ENCODE results near the gene DDIT4L. TPM values are rescaled to one million over a fixed set of nuclear protein-coding genes. Genes with fewer than 3 reads are reported as not detected.

DDIT4L gene
- total and polyA plus RNA-seq, 2 of the 13 experiments (the other 11 are each of a cell fraction or from before 2014, with no cell fraction given) = not detected

- POLR2A ChIA-PET = no interaction called here
- H2AFZ ChIP-seq (ENCODE audit: low read length) = no peak overlapping the region
- CTCF ChIA-PET (ENCODE audit: low intra/inter-chr PET ratio, low total read pairs) = no interaction called here
- peaks cover 5% of the 10 kb centered on the region; the same call in 1 of the 2 replicates for H3K9me3 ChIP-seq (ENCODE audit: low read length)
- no peak overlapping the region for H3K4me2 ChIP-seq (ENCODE audit: low read depth, low read length)
- no peaks in the 10 kb centered on the region for H4K20me1 ChIP-seq (ENCODE audit: insufficient read depth, low read length)
- 1% methylated on average over 2 of the region's 2 CpGs for WGBS (ENCODE audit: low lambda C conversion rate)
- H3K79me2 ChIP-seq (ENCODE audit: insufficient read depth, low read length) = no peaks in the 10 kb centered on the region
- intact Hi-C loops (cut with micrococcal nuclease; ENCODE audit: unreplicated experiment) (no loop called here), in situ Hi-C loops (cut with HindIII; ENCODE audit: extremely low pct_ligation_motif_present, low pct_unique_long_range_greater_than_20kb) (no loop called here)
- H3K27me3 ChIP-seq (ENCODE audit: control insufficient read depth in 1 of 2, insufficient read depth in 2 of 2, low read length in 2 of 2) = no peaks in the 10 kb centered on the region; a peak in 1 of 5 replicates
- H3K36me3 ChIP-seq (replicated peaks in 1 of 2; ENCODE audit: control insufficient read depth in 1 of 2, insufficient read depth in 2 of 2, low read length in 2 of 2) = no peaks in the 10 kb centered on the region
- no peaks in the 10 kb centered on the region for H3K4me1 ChIP-seq (ENCODE audit: insufficient read depth, low read length)
- DNase-seq (ENCODE audit: low spot score) (no peak), ATAC-seq (no peak), FAIRE-seq (no peak)
- no peak overlapping the region for H3K9ac ChIP-seq (ENCODE audit: insufficient read depth, low read depth, low read length)
- no peak overlapping the region for H3K4me3 ChIP-seq (replicated peaks in 1 of 3; ENCODE audit: insufficient read depth in 1 of 3, low read depth in 2 of 3, low read length in 3 of 3)
- no peak overlapping the region for H3K27ac ChIP-seq (ENCODE audit: extremely low read length, insufficient read depth, low read length)
- BruUV-seq (replicated peaks) = no TSS peak
- TF ChIP-seq HES4 (CRISPR knock-in tag; IDR thresholded peaks at IDR 0.05; ENCODE audit: borderline replicate concordance) (no peak), HDAC2 (CRISPR knock-in tag; IDR thresholded peaks at IDR 0.05) (no peak), POLR2AphosphoS2 (IDR thresholded peaks at IDR 0.05; ENCODE audit: low read depth, low read length) (no peak), ZNF605 (CRISPR knock-in tag; IDR thresholded peaks at IDR 0.05) (no peak), CCAR2 (optimal IDR thresholded peaks at IDR 0.05; ENCODE audit: low read depth, low read length) (no peak), ZNF850 (CRISPR knock-in tag; conservative IDR thresholded peaks at IDR 0.05) (no peak), SOX6 (IDR thresholded peaks at IDR 0.05) (no peak), SOX6 (CRISPR knock-in tag; IDR thresholded peaks at IDR 0.05) (no peak), ZKSCAN1 (IDR thresholded peaks at IDR 0.05; ENCODE audit: low read length) (no peak), ZIK1 (CRISPR knock-in tag; IDR thresholded peaks at IDR 0.05; ENCODE audit: borderline replicate concordance, low read depth) (no peak), ZC3H4 (CRISPR knock-in tag; IDR thresholded peaks at IDR 0.05; ENCODE audit: borderline replicate concordance) (no peak), REXO4 (CRISPR knock-in tag; IDR thresholded peaks at IDR 0.05; ENCODE audit: borderline replicate concordance) (no peak), ZNF30 (CRISPR knock-in tag; IDR thresholded peaks at IDR 0.05) (no peak)
Measured at GRCh38 chr4:100240008-100240407, 49.7 kb upstream of the DDIT4L start.
